HG02798 (cell line): ENCODE measurements around the gene MLH3.

ENCODE experiments used
- ATAC-seq: cut with Tn5 transposase; IDR thresholded peaks from one replicate; pipeline ENCODE4 v1.9.1; 2021; ENCODE audit warnings: mild to moderate bottlenecking; ENCODE audit not compliant: unreplicated experiment, poor library complexity

MLH3 gene

DNA sequence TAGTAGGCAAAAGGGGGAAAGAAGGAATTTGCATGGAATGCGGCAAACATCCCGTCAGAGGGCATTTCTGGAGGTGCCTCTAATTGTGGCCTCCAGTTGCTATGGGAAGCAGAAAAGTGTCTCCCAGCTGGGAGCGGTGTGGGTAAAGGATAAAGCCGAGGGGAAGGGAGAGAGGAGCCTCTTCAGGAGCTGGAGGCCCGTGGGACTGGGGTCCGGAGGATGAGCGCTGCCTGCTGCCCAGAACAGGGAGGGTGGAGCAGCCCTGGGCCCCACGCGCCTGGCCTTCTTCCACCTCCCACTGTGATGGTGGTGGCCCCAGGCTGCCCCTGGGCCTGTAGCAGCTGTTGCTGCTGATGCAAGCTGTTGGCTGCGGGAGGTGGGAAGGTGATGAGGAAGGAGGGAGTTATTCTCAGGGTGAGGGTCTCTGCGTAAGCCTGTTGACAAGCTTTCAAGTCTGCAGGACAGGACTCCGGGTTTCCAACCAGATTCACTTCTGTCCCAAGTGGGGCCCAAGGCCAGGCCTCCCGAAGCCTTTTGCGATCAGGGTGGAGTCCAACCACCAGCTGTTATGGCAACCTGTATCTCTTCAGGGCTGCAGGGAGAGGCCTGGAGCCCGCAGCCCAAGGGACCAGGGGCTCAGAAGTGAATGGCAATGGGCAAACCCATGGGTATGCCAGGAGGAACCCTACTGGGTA, 76.8 kb downstream of the MLH3 start:
- no peak for ATAC-seq

DNA sequence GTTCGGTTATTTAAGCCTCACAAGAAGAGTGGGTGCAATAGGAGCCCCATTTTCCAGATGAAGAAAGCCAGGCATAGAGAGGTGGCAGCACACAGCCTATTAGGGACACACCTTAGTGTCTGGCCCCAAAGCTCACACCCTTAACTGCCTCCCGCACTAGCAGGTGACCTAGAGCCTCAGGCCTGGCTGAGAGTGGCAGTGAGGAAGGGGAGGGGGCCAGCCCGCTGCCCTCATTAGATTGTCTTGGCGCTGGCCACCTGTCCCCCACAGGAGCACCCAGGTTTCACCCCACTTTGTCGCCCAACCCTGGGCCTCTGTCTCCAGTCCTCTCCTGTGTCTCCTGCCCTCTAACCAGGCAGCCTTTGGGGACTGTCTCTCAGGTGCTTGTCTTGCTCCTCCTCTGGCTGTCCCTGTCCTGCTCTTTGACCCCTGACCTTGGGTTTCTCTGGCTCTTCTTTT, 77.3 kb downstream of the MLH3 start:
- ATAC-seq = no peak

DNA sequence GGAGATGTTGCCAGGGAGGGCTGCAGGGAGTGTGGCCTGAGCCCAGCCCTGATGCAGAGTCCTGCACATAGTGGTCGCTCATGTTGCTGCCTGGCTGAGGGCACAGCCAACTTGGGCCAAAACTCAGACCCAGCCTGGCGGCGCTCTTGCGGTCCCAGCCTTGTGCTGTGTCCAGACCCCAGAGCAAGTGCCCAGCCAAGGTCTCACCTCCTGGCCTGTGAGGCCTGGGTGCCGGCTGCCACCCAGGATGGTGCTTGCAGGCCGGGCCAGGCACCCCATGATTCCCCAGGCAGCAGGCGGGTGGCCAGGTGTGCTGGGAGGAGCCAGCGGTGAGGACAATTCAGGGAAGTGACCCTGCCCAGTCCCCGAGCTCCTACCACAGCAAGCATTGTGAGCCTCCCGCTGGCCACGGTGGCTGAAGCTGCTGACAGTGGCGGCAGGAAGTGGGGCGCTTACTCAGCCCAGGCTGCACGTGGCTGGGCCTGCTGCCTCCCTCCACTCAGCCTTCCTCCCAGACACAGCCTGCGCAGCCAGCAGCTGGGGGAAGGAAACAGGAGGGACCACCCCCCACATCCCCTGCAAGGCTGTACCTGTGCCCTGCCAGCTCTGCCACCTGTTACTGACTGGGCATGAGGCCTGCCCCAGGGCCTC, 78.1 kb downstream of the MLH3 start:
- ATAC-seq = no peak

DNA sequence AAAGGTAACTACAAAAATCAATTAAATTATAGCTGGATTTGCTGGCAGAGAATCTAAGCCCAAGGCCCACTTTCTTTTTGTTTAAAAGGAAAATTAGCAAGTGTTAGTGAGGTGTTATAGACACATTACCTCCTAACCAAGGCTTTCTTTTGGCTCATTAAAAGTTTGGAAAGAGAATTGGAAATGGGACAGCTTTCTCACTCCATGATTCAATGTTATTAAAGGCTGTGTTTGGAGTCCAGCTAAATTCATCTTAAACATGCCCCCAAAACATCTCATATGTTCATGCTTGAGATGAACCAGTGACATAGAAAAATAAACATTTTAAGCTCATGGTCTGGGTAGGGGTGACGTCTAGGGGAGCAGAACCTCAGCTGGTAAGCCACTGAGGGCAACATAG, 82.5 kb downstream of the MLH3 start:
- no peak for ATAC-seq

DNA sequence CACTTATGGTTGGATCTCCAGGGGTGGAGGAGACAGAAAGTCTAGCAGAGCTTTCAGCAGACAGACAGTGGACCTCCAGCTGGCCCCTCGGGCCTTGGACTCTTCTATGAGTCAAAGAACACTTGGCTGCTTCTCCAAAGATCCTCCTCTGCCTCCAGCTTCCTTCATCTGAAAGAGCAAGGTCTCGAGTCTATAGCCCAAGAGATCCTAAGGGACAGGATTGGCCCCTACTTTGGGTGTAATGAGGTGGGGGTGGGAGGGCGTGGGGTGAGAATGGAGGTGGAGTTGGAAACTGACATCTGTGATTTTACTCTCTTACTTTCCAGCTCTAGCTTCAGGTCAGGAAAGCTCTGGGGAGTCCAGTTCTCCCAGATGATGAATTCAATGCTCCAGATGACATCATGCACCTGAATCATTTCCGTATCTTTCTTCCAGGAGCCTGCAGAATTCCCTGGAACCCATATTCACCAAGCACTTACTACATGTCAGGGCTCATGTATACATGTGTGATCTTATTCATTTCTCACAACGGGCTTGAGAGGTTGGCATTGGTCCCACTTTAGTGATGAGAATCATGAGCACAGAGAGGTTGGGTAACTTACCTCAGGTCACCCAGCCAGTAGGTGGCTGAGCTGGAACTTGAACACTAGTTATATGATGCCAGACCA, 85.6 kb downstream of the MLH3 start:
- ATAC-seq = no peak

DNA sequence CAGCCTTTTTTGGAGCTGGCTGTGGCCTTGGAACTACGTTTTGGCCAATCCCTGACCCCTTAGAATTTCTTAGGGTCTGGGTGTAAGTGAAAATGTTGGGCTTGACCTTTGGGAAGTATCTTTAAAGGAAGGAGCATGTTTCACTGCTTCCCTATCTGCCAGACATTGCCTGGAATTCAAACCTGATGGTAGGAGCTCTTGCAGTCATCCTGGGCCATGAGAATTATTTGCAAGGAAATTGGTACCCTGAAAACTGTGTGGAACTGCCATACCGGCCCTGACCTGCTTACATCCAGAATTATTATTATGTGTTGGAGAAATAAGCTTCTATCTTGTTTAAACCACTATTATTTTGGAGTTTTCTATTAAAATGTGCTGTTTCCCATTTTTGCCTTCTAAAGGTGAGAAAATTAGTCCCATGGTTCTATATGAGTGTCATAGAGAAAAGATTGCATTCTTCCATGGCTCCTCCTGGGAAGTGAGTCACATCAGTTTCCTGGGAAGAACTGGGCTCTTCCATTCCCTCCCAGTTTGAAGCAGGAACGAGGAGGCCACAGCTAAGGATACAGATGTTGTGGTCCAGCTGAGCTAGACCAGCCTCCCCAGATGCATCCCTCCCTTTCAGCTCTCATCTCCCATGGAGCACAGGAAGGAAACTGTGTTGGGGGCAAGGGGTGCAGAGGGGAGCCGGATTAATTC, 86.3 kb downstream of the MLH3 start:
- ATAC-seq = no peak
